Measurements from ENCODE around the gene INPP4B. TPM values are rescaled to one million over a fixed set of nuclear protein-coding genes. Genes with fewer than 3 reads are reported as not detected.

Gene INPP4B
- total RNA-seq, 2 experiments from 2014 or later = not detected

DNA sequence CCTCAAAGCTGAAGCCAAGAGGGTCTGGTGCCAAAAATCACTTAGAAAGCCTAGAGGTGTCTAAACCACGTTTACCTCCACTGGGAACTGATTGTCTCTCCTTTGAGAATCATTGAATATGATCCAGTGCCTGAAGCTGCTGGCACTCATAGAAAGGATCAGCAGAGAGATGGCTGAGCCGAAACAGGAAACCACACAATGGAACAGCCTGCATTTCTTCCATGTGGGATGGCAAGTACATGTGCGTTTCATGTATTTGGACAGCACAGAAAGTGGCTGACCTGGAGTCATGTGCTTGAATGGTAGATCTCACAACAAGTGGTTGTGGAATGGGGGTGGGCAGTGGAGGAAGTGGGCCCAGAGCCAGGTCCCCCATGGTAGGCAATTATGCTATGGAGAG, 533.7 kb downstream of the INPP4B start:
- no peak overlapping the region for H2AFZ ChIP-seq (ENCODE audit: low read length)
- no peak for TF ChIP-seq CTCF (conservative IDR thresholded peaks at IDR 0.05; ENCODE audit: low read length)
- TF ChIP-seq EZH2phosphoT487 (IDR thresholded peaks at IDR 0.05; ENCODE audit: borderline replicate concordance, low read depth, low read length) = no peak
- no peak overlapping the region for H3K4me2 ChIP-seq (ENCODE audit: low read length)
- intact Hi-C loops (cut with micrococcal nuclease; ENCODE audit: unreplicated experiment) = no loop called here
- no peaks in the 10 kb centered on the region for H4K20me1 ChIP-seq (ENCODE audit: insufficient read depth, low read length)
- H3K9me2 ChIP-seq (ENCODE audit: insufficient read depth, low read length) = no peaks in the 10 kb centered on the region
- H3K36me3 ChIP-seq (ENCODE audit: insufficient read depth, low read length) = no peaks in the 10 kb centered on the region
- no peaks in the 10 kb centered on the region for H3K79me2 ChIP-seq (ENCODE audit: insufficient read depth, low read depth, low read length)
- no peak for DNase-seq (ENCODE audit: low spot score)
- ChIA-PET POLR2A (no interaction called here), CTCF (ENCODE audit: unreplicated experiment) (no interaction called here)
- BruUV-seq (replicated peaks) = no TSS peak
- H3K27ac ChIP-seq (ENCODE audit: low read depth, low read length, poor library complexity, severe bottlenecking) = no peak overlapping the region
- H3K4me3 ChIP-seq (ENCODE audit: low read depth, low read length, poor library complexity, severe bottlenecking) = no peak overlapping the region
- H3K4me1 ChIP-seq (ENCODE audit: insufficient read depth, low read length, poor library complexity, severe bottlenecking) = no peaks in the 10 kb centered on the region
- no peaks in the 10 kb centered on the region for H3K9me3 ChIP-seq (ENCODE audit: low read length)

GRCh38 chr4:142311916-142312315, 534.2 kb downstream of the INPP4B start:
- Histone ChIP-seq H3K9me3 (ENCODE audit: low read length) (no peaks in the 10 kb centered on the region), H4K20me1 (ENCODE audit: insufficient read depth, low read length) (no peaks in the 10 kb centered on the region), H3K9me2 (ENCODE audit: insufficient read depth, low read length) (no peaks in the 10 kb centered on the region), H3K4me3 (ENCODE audit: low read depth, low read length, poor library complexity, severe bottlenecking) (no peak overlapping the region), H3K4me2 (ENCODE audit: low read length) (no peak overlapping the region), H3K79me2 (ENCODE audit: insufficient read depth, low read depth, low read length) (no peaks in the 10 kb centered on the region), H3K36me3 (ENCODE audit: insufficient read depth, low read length) (no peaks in the 10 kb centered on the region), H3K27ac (ENCODE audit: low read depth, low read length, poor library complexity, severe bottlenecking) (no peak overlapping the region), H3K4me1 (ENCODE audit: insufficient read depth, low read length, poor library complexity, severe bottlenecking) (no peaks in the 10 kb centered on the region), H2AFZ (ENCODE audit: low read length) (no peak overlapping the region)
- no peak for DNase-seq (ENCODE audit: low spot score)
- no peak for TF ChIP-seq CTCF (conservative IDR thresholded peaks at IDR 0.05; ENCODE audit: low read length)
- no peak for TF ChIP-seq EZH2phosphoT487 (IDR thresholded peaks at IDR 0.05; ENCODE audit: borderline replicate concordance, low read depth, low read length)
- intact Hi-C loops (cut with micrococcal nuclease; ENCODE audit: unreplicated experiment) = no loop called here
- ChIA-PET CTCF (ENCODE audit: unreplicated experiment) (no interaction called here), POLR2A (no interaction called here)
- no TSS peak for BruUV-seq (replicated peaks)

- no peaks in the 10 kb centered on the region for H3K9me3 ChIP-seq (ENCODE audit: low read length)
- no peaks in the 10 kb centered on the region for H3K4me1 ChIP-seq (ENCODE audit: insufficient read depth, low read length, poor library complexity, severe bottlenecking)
- TF ChIP-seq CTCF (conservative IDR thresholded peaks at IDR 0.05; ENCODE audit: low read length) (no peak), EZH2phosphoT487 (IDR thresholded peaks at IDR 0.05; ENCODE audit: borderline replicate concordance, low read depth, low read length) (no peak)
- intact Hi-C loops (cut with micrococcal nuclease; ENCODE audit: unreplicated experiment) = no loop called here
- no peak overlapping the region for H2AFZ ChIP-seq (ENCODE audit: low read length)
- no peak overlapping the region for H3K4me2 ChIP-seq (ENCODE audit: low read length)
- H3K9me2 ChIP-seq (ENCODE audit: insufficient read depth, low read length) = no peaks in the 10 kb centered on the region
- H4K20me1 ChIP-seq (ENCODE audit: insufficient read depth, low read length) = no peaks in the 10 kb centered on the region
- DNase-seq (ENCODE audit: low spot score) = no peak
- BruUV-seq (replicated peaks) = no TSS peak
- H3K79me2 ChIP-seq (ENCODE audit: insufficient read depth, low read depth, low read length) = no peaks in the 10 kb centered on the region
- H3K27ac ChIP-seq (ENCODE audit: low read depth, low read length, poor library complexity, severe bottlenecking) = no peak overlapping the region
- no peaks in the 10 kb centered on the region for H3K36me3 ChIP-seq (ENCODE audit: insufficient read depth, low read length)
- POLR2A ChIA-PET = no interaction called here
- CTCF ChIA-PET (ENCODE audit: unreplicated experiment) = no interaction called here
- H3K4me3 ChIP-seq (ENCODE audit: low read depth, low read length, poor library complexity, severe bottlenecking) = no peak overlapping the region
Observed at GRCh38 chr4:142309772-142310171, 536.3 kb downstream of the INPP4B start.
